Measurements from ENCODE around the gene AKAP8.
A peak's percentile ranks its signal among the peaks of the same experiment; 100 is the strongest.
"Not testable (repeated sequence)": the region's sequence is repeated elsewhere in the genome, so short reads cannot be mapped to it uniquely, and the experiment has no call there.

Gene AKAP8

DNA sequence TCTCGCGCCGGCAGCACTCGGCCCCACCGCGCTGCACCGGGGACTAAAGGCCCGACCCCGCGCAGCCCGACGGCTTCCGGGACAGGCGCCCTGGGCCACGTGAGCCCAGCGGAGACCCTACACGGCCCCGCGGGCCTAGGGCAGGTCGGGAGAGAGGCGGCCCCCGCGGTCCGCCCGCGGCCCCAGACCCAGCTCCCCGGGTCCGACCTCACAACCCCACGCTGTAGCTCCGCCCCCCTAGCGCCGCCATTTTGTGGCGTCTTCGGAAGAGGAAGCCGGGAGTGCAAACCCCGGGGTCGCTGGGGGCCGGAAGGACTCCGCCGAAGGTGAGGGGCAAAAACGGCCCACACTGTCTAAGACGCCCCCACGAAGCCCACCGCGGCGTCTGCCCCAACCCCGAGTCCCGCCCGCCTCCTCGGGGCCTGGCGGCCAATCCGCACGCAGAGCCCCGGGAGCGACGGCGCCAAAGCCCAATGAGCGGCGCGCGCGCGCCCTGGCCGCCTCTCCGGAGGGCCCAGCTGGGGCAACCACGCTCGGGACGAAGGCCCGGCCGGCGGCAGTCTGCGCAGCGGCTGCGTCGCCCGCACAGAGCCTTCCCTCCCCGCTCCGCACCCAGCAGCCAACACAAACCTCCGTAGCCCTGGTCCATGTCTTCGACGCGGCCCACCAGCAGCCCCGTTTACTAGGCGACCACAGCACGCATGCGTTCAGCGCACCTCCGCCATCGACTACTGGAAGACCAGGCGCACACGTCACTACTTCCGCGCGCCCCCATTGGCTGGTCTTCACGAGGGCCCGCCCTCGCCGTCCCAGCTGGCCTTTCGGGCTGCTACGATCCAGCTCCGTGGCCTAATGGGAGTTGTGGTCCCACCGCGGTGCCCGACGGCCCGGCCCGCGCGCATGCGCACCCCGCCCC is at the start of gene AKAP8:
Gene AKAP8, minus strand, starts transcription at position 705 of the 916 bp plus-strand sequence. Its CDS starts 56 bp downstream, at position 649.
- DNase-seq, result peak; percentile 99

DNA sequence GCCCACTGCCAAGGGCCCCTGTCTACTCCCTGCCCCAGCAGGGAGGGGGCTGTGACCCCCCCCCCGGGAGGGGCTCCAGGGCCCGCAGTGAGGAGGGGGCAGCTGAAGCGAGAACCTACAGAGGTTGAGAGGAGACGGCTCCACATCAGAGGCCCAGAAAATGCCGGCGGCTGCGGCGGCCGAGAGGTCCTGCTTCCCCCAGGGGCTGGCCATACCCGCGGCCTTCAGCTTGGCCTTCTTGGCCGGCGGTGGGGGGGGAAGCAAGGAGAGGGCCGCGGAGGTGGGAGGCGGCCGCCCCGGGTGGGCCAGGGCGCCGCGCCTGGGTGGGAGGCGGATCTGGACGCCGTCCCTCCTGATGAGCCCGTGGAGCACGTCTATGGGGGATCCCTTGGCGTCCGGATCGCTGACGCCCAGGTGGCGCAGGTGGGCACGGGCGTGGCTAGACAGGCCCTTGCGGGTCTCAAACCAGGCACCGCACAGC is 48.4 kb upstream of the AKAP8 start:
- no peak for DNase-seq

DNA sequence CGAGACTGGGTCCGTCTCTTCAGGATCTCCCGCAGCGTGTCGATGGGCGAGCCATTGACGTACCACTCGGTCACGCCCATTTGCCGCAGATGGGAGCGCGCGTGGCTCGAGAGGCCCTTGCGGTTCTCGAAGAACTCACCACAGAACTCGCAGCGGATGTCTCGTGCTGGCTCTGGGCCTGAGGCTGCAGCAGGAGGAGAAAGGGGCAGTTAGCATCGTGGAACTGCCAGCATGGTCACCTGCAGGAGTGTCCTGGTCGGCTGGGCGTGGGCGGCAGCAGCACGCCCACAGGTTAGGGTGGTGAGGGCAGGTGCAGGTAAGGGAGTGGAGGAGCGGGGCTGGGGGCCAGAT is 47.7 kb upstream of the AKAP8 start:
- no peak for DNase-seq

DNA sequence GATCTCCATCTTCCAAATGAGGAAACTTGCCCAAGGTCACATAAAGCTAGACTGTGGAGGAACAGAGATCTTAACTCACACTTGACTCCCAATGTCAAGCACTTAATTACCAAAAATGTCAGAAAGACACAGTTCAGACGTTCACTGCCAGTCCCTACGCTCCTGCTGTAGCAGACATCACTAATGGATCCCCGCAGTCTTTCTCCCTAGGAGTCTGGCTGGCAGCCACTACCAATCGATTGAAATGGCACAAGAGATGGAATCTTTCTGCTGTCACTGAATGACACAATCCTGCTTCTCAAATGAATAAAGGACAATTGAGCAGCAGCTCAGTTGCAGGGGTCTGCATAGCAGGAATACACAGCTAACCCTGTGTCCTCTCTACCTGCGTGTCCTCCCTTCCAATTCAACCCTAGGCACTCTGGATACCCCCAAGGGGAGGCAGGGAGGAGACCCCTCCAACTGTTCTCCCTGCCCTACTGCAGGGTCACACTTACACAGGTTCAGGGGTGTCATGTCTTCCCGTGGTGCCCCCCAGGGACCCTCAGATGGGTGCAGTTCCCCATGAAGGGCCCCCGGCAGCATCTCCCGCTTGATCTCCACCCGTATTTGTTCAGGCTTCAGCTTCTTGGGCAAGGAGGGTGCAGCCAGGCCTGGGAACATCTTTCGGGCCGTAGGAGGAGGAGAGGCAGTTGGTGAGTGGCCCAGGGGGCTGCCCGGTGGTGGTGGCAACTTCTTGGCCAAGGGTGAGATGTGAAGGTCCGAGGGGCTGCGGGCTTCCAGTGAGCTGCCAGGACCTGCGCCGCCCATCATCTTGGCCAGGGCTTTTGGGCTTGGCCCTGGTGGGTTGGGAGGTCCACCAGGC is 47.1 kb upstream of the AKAP8 start:
- DNase-seq, result no peak

DNA sequence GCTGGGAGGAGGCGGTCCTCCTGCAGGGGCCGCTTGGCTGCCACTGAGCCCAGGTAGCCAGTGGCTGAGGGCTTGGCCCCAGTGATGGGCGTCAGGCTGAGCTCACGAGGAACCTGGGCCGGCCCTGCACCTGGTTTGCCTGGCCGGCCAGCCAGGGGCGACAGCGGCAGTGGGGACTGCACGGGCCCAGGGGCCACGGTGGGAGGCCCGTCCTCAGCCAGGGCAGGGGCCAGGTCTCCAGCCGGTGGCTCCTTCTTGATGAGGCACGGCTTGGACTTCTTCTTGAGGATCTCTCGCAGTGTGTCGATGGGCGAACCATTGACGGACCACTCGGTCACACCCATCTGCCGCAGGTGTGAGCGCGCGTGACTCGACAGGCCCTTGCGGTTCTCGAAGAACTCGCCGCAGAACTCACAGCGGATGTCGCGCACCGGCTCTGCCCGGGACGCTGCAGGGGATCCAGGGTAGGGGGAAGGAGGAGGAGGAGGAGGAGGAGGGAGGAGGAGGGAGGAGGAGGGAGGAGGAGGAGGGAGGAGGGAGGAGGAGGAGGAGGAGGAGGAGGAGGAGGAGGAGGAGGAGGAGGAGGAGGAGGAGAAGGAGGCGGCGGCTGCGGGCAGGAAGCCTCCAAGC is 45.8 kb upstream of the AKAP8 start:
- no peak for DNase-seq

DNA sequence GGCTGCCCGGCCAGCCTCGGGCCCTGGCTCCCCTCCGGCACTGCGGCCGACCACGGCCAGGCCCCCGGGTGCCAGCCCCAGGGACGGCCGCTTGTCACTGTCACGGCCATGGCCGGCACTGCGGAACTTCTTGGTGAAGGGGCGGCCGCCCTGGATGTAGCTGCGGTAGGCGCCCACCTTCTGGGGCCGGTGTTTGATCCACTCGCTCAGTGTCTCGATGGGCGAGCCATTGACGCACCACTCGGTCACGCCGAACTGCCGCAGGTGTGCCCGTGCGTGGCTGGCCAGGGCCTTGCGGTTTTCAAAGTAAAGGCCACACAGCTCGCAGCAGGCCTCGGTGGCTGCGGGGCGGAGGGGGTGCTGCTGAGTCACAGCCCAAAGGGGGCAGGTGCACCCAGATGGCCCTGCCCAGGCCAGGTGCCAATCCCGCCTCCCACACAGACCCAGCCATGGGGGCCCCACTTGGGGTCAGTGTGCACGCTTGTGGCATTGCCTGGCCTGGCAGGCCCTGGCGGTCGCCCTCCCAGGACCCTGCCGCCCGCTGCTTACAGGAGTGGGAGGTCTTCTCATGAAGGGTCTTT is 45.2 kb upstream of the AKAP8 start:
- DNase-seq, result no peak

DNA sequence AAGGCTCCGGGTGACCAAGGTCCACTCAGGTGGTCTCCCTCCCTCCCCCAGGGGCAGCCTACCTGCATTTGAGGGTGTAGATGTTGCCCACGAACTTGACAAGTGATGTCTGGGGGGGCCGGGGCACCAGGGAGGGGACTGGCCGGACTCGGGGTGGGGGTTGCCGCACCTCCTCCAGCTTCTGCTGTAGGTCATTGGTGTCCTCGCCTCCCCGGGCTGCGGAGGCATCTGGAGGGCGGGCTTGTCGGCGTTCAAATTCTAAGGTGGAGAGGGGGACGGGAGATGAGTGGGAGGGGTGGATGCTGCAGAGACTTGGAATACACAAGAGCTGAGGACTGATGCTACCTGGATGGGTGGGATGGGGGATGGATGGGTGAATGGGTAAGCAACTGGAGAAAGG is 44.5 kb upstream of the AKAP8 start:
- DNase-seq, result no peak

DNA sequence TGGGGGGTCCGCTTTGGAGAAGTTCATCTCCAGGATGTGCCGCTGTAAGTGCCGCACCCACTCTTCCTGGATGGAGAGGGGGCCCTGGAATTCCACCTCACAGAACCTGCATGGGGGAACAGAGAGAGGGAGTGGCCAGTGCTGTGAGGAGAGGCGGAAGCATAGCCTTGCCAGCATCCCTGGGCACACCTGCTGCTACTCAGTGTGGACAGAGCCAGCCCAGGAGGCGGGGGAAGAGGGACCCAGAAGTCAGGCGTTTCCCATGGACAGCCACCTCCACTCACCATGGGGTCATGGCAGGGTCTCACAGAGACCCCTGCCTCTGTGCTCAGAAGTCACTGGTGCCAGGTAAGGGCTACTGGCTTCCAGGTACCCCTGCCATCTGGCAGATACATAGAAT is 43.5 kb upstream of the AKAP8 start:
- no peak for DNase-seq

DNA sequence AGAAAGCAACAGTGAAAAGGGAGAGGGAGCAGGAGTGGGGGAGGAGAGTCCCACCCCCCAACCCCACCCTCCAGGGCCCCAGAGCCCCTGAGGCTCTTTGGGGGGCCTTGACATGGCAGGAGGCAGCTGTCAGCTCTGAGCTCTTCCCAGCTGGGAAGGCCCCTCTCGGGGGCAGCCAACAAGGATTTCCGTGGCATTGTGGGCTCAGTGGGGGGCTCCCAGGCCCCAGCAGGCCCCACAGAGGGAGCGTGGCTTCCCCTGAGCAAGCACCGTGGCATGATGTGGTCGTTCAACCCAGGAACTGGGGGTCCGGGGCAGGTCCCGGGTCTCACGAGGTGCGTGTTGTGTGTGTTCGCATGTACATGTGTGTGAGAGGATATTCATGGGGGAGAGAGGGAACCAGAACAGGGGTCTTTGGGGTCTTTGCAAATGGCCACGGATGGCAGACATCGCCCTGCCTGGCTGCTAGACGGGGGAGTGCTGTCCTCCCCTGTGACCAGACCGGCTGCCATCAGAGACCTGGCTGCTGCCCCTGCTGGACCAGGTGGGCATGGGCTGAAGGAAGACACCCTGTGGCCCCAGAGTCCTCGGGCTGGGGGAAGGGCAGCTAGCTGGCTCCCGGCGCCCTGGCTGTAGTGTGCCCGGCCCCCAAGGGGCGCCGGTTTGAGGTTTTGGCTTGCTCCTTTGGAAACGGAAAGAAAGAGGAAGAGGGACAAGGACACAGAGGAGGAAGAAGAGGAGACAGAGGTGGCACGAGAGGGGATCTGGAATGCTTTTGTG is 42.9 kb upstream of the AKAP8 start:
- no peak for DNase-seq

DNA sequence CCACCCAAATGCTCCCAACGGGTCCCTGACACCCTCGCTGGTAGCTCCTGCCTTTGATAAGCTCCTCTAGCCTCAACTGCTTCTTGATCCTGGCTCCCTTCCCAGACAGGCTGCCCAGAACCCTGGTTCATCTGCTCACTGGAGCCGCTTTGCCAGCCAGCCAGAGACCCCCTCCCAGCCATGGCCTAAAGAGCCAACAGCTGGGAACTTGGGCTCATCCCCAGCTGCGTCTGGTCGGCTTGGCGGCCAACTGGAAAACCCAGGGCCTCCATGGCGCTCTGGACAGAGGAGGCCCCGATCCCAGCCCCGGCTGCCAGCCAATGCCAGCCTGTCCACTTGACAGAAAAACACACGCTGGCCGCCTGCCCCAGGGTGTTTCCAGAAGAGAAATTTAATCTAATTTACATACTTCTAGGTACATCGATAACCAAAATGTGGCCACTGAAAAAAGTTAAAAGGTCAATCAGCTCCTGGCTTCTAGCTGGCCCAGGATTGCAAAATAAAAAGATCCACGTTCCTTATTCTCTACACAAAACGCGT is 42.2 kb upstream of the AKAP8 start:
- no peak for DNase-seq

DNA sequence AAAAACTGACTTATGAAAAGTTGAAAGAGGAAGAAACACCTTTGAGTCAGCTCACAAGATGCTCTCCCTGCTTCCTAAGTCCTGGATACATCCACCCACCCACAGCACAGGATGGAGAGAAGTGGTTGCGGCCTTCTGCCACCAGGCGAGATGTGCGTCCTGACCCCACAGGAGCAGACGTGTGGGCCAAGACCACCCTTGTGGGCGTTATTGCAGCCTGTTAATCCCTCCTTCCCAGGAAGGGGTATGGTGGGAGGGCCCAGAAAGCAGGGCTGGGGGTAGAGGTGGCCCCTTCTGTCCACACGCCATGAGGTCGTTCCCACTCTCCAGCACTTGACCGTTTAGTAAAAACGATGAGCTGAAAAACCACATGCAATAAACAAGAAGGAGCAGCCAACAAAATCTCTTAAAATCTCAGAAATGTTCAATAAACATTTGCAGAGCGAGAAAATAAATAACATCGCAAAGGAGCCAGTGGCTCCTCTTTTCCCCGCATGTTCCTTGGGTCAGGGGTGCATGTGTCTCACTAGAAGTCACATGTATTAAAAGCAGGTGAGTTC is 41.6 kb upstream of the AKAP8 start:
- no peak for DNase-seq

DNA sequence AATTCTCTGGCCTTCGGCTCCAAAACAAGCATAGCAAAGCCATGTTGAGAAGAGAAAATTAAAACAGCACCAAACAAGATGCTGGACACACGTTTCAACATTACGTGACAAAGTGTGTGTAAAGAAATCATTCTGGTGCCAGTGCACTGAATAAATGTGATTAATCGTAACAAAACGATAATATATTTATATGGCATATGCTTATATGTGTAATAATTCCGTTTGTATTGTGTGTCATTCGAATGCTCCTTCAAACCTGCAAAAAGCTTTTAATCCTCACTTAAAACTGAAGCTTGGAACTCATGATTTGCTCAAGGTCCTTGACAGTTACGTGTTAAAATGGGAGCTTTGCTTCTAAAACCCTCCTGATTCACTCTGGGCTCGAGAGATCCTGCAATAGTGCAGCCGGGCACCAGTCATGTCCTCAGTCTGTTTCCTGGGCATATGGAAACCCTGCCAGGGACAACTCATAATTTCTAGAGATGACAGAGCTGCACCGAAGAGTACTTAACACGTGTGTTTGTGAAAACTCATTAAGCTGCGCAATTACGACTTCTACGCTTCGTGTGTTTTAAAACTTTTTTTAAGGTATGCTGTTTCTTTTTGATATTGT is 39.9 kb upstream of the AKAP8 start:
- no peak for DNase-seq

DNA sequence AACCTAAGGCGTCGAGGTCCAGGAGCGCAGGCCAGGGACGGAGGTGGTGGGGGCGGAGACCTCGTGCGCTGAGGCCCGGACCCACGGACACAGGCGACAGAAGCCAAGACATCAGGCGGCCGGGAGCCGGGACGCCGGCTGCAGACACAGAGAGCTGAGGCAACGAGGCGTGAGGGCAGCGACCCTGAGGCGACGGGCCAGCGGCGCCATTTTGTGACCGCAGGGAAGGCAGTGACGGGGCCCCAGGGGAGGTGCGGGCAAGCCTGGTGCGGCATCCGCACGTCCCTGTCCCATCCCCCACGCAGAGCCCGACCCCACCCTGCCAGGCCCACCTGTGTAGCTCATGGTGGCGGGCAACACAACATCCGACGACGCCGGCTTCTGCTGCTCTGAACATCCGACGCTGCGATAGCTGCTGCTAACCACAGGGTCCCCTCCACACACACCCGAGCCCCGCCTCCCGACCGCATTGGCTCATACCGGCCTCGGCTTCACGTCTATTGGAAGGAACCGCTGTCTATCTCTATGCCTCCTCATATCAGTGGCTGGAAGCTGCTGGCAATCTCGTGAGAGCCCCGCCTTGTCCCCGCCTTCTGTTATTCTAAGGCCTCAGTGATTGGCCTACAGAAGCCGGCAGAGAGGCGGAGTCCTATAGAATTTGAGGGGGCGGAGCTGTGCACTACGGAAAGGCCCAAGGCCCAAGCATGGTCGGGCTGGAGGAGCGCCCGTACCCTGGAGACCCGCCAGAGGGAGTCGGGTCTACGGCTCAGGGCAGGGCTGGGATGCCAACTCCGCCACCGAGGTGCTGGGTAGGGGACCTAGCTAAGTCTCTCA is 39.2 kb upstream of the AKAP8 start, which contains the start of gene AKAP8L:
Gene AKAP8L, minus strand, starts transcription at position 410 of the 834 bp plus-strand sequence. Its CDS starts 65 bp downstream, at position 345.
- peak; percentile 100 for DNase-seq

DNA sequence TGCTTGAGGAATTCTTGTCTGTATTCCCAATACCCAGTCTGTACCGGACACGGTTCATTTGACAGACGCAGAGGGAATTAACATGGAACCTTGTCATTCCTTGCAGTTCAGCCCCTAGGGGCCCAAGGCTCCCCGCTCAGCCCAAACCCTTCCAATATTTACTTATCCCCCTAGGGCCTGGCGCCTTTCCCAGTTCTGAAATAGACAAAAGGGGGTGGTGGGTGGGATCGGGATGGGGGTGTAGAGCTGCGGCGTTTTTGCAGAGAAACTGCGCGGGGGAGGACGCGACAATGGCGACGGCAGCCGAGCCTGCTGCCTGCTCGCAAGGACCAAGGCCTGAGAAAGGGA is 38.6 kb upstream of the AKAP8 start:
- peak; percentile 52 for DNase-seq

DNA sequence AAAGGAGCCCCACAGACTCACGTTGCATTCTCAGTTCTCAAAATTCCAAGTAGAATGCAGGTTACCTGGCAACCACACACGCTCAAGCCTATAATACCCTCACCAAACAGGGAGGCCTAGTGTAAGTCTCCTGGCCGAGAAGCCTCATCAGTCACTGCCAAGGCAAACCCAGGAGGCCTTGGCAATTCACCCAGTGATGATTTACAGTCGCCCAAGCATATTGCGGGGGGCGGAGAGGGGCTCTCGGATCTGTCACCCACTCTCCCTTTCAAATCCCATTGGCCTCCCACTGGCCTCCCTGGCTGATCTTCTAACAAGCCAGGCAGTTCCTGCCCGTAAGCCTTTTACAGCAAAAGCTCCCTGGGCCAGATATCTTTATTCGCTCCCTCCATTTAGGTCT is 38.1 kb upstream of the AKAP8 start:
- peak; percentile 28 for DNase-seq

DNA sequence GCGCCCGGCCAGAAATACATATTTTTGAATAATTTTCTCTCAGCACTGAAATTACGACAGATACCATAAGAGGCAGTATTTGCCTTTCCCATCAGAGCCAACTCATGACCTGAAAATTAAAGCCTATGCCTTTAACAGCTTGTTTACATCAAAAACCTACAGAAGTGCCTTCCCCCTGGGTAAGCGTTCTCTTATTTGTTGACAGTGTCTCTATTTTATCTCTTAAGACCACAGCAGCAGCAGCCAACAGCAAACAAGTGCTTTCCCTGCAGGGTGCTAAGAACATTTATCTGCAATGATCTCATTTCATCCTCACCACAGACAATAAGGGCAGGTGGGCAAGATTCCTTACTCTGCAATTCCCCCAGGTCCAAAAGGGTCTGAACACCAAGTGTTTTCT is 33.2 kb upstream of the AKAP8 start:
- no peak for DNase-seq

DNA sequence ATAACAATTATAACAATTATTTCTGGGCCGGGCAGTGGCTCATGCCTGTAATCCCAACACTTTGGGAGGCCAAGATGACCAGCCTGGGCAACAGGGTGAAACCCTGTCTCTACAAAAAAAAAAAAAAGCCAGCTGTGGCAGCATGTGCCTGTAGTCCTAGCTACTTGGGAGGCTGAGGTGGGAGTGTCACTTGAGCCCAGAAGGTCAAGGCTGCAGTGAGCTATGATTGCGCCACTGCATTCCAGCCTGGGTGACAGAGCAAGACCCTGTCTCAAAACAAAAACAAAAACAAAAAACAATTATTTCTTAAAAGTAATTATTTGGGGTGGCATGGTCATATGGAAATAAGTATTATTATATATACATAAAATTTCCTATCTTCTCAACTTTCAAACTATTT is 31.8 kb upstream of the AKAP8 start:
- not testable (repeated sequence) for DNase-seq

DNA sequence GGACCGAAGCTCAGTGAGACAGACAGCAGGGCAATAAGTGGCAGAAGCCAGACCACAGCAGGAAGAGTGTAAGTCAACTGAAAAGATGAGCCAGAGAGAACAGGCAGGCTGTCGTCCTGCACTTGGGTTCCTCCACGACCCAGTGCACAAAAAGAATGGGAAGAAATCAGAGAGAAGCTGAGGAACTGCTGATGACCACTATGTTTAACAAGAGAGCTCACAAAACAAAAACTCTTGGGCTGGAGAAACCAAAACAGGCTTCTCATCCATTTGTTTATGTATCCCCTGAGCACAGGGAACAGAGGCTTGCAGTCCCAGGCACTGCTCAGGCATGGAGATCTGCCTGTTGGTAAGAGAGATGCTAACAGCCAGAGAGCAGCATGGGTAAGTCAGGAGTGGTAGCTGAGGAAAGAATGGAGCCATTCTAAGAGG is 25.2 kb upstream of the AKAP8 start:
- DNase-seq, result no peak

DNA sequence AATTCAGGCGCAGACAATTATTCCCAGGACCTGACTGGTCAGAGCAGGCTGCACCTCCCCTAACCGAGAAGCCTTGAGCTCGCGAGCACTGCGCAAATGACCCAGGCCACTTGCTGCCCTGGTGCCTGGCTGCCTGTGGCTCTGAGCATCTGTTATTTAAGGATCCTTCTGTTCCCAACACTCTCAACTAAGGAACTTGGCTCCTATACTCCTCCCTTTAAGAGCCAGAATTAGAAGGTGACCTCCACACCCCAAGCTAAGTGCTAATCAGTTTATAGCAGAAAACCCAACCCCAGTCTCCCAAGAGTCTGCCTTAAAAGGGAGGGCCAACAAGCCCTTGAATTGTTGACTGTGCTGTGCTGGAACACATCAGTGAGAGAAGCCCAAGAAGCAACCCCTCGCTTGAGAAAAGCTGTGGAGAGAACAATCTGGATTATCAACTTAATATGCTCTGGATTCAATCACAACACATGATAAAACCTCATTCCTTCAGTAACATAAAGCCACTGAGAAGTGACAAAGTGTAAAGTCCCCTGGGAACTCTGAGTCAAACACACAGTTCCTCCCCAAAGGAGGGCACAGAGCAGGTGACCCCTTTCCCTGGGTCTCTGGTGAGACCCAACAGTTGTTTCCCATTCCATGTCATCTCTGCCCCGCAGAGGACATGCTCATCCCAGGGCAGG is 24.7 kb upstream of the AKAP8 start:
- no peak for DNase-seq
